ENCODE measurements around the gene TMPRSS7.

Gene TMPRSS7

GRCh38 chr3:112088944-112089343 is 54.4 kb downstream of the TMPRSS7 start:
- DNase-seq (no peak), ATAC-seq (ENCODE audit: insufficient read depth, low read depth) (no peak)
- no peak overlapping the region for H3K4me2 ChIP-seq (ENCODE audit: insufficient read depth, low read length)
- no peak overlapping the region for H2AFZ ChIP-seq (ENCODE audit: low read depth, low read length)
- no peak overlapping the region for H3K9ac ChIP-seq (ENCODE audit: low read depth, low read length)
- no peaks in the 10 kb centered on the region for H3K9me3 ChIP-seq (ENCODE audit: insufficient read depth, low read length, severe bottlenecking)
- H3K36me3 ChIP-seq (ENCODE audit: insufficient read depth, low read length), result no peaks in the 10 kb centered on the region
- TF ChIP-seq CTCF (IDR thresholded peaks at IDR 0.05; ENCODE audit: borderline replicate concordance, extremely low read depth, low read length, poor library complexity, severe bottlenecking) (no peak), EZH2 (IDR thresholded peaks at IDR 0.05; ENCODE audit: borderline replicate concordance, low read depth, low read length, severe bottlenecking) (no peak)
- H4K20me1 ChIP-seq (ENCODE audit: insufficient read depth, low read length), result no peaks in the 10 kb centered on the region
- H3K27me3 ChIP-seq (ENCODE audit: insufficient read depth, low read length, poor library complexity), result peaks cover 9% of the 10 kb centered on the region
- no peaks in the 10 kb centered on the region for H3K79me2 ChIP-seq (ENCODE audit: insufficient read depth, low read length)
- no peak overlapping the region for H3K27ac ChIP-seq (ENCODE audit: low read length)
- no peaks in the 10 kb centered on the region for H3K4me1 ChIP-seq (ENCODE audit: insufficient read depth, low read length)
- no peak overlapping the region for H3K4me3 ChIP-seq (ENCODE audit: low read depth in 1 of 2, low read length in 2 of 2)

GRCh38 chr3:112089956-112090886 is 55.7 kb downstream of the TMPRSS7 start:
- Histone ChIP-seq H3K4me1 (ENCODE audit: insufficient read depth, low read length) (no peaks in the 10 kb centered on the region), H3K4me3 (ENCODE audit: low read depth in 1 of 2, low read length in 2 of 2) (no peak overlapping the region), H4K20me1 (ENCODE audit: insufficient read depth, low read length) (no peaks in the 10 kb centered on the region), H3K27ac (ENCODE audit: low read length) (no peak overlapping the region), H3K4me2 (ENCODE audit: insufficient read depth, low read length) (no peak overlapping the region), H3K9me3 (ENCODE audit: insufficient read depth, low read length, severe bottlenecking) (no peaks in the 10 kb centered on the region), H3K27me3 (ENCODE audit: insufficient read depth, low read length, poor library complexity) (peaks cover 6% of the 10 kb centered on the region), H3K9ac (ENCODE audit: low read depth, low read length) (no peak overlapping the region), H3K36me3 (ENCODE audit: insufficient read depth, low read length) (no peaks in the 10 kb centered on the region), H3K79me2 (ENCODE audit: insufficient read depth, low read length) (no peaks in the 10 kb centered on the region), H2AFZ (ENCODE audit: low read depth, low read length) (no peak overlapping the region)
- no peak for ATAC-seq (ENCODE audit: insufficient read depth, low read depth)
- no peak for DNase-seq
- TF ChIP-seq CTCF (IDR thresholded peaks at IDR 0.05; ENCODE audit: borderline replicate concordance, extremely low read depth, low read length, poor library complexity, severe bottlenecking), result no peak
- no peak for TF ChIP-seq EZH2 (IDR thresholded peaks at IDR 0.05; ENCODE audit: borderline replicate concordance, low read depth, low read length, severe bottlenecking)

GRCh38 chr3:112090887-112091586 is 56.5 kb downstream of the TMPRSS7 start:
- Histone ChIP-seq H3K27ac (ENCODE audit: low read length) (no peak overlapping the region), H4K20me1 (ENCODE audit: insufficient read depth, low read length) (no peaks in the 10 kb centered on the region), H3K4me2 (ENCODE audit: insufficient read depth, low read length) (no peak overlapping the region), H3K27me3 (ENCODE audit: insufficient read depth, low read length, poor library complexity) (peaks cover 8% of the 10 kb centered on the region), H3K9me3 (ENCODE audit: insufficient read depth, low read length, severe bottlenecking) (no peaks in the 10 kb centered on the region), H3K9ac (ENCODE audit: low read depth, low read length) (no peak overlapping the region), H3K4me1 (ENCODE audit: insufficient read depth, low read length) (no peaks in the 10 kb centered on the region), H2AFZ (ENCODE audit: low read depth, low read length) (no peak overlapping the region), H3K36me3 (ENCODE audit: insufficient read depth, low read length) (no peaks in the 10 kb centered on the region), H3K79me2 (ENCODE audit: insufficient read depth, low read length) (no peaks in the 10 kb centered on the region), H3K4me3 (ENCODE audit: low read depth in 1 of 2, low read length in 2 of 2) (no peak overlapping the region)
- TF ChIP-seq CTCF (IDR thresholded peaks at IDR 0.05; ENCODE audit: borderline replicate concordance, extremely low read depth, low read length, poor library complexity, severe bottlenecking) (no peak), EZH2 (IDR thresholded peaks at IDR 0.05; ENCODE audit: borderline replicate concordance, low read depth, low read length, severe bottlenecking) (no peak)
- DNase-seq (no peak), ATAC-seq (ENCODE audit: insufficient read depth, low read depth) (no peak)

Data from DND-41 (cell line).